ENCODE data around the gene HOXC6. TPM values are rescaled to one million over a fixed set of nuclear protein-coding genes. Genes with fewer than 3 reads are reported as not detected.

HOXC6 gene
- total and polyA plus RNA-seq, 10 of the 15 experiments (the other 5 are each of a cell fraction or from before 2014, with no cell fraction given) = 0.02 to 0.55 (median 0.45) TPM; not detected in 4

DNA sequence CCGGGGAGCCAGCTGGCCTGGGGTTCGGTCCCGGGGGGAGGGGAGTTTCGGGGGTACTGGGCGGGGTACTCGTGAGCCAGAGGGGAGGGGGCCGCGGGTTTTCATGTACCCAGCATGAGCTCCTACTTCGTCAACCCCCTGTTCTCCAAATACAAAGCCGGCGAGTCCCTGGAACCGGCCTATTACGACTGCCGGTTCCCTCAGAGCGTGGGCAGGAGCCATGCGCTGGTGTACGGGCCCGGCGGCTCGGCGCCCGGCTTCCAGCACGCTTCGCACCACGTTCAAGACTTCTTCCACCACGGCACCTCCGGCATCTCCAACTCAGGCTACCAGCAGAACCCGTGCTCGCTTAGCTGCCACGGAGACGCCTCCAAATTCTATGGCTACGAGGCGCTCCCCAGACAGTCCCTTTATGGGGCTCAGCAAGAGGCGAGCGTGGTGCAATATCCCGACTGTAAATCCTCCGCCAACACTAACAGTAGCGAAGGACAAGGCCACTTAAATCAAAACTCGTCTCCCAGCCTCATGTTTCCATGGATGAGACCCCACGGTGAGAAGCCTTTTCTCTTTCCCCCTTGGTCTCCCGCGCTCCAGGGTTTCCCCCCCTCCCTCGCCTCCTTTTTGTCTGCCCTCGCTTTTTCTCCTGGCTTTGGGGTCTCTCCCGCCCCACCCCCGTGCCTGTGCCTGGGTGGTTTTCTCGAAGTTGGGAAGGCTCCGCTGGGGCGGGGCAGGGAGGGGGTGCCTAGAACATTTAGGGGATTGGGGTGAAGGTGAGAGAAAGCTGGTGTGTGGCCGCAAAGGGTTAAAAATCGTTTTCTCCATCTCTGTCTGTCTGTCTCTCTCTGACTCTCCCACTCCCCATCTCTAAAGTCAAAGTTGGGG lies 18.8 kb upstream of the HOXC6 start (continued):
- TF ChIP-seq, protein P1, sequence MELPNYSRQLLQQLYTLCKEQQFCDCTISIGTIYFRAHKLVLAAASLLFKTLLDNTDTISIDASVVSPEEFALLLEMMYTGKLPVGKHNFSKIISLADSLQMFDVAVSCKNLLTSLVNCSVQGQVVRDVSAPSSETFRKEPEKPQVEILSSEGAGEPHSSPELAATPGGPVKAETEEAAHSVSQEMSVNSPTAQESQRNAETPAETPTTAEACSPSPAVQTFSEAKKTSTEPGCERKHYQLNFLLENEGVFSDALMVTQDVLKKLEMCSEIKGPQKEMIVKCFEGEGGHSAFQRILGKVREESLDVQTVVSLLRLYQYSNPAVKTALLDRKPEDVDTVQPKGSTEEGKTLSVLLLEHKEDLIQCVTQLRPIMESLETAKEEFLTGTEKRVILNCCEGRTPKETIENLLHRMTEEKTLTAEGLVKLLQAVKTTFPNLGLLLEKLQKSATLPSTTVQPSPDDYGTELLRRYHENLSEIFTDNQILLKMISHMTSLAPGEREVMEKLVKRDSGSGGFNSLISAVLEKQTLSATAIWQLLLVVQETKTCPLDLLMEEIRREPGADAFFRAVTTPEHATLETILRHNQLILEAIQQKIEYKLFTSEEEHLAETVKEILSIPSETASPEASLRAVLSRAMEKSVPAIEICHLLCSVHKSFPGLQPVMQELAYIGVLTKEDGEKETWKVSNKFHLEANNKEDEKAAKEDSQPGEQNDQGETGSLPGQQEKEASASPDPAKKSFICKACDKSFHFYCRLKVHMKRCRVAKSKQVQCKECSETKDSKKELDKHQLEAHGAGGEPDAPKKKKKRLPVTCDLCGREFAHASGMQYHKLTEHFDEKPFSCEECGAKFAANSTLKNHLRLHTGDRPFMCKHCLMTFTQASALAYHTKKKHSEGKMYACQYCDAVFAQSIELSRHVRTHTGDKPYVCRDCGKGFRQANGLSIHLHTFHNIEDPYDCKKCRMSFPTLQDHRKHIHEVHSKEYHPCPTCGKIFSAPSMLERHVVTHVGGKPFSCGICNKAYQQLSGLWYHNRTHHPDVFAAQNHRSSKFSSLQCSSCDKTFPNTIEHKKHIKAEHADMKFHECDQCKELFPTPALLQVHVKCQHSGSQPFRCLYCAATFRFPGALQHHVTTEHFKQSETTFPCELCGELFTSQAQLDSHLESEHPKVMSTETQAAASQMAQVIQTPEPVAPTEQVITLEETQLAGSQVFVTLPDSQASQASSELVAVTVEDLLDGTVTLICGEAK (IDR thresholded peaks at IDR 0.05; ENCODE audit: borderline replicate concordance) = no peak
- TF ChIP-seq RUNX3 (IDR thresholded peaks at IDR 0.05; ENCODE audit: low read length) (no peak), ZNF384 (IDR thresholded peaks at IDR 0.05; ENCODE audit: borderline replicate concordance, low read depth, low read length) (no peak)
- TF ChIP-seq, protein P2, sequence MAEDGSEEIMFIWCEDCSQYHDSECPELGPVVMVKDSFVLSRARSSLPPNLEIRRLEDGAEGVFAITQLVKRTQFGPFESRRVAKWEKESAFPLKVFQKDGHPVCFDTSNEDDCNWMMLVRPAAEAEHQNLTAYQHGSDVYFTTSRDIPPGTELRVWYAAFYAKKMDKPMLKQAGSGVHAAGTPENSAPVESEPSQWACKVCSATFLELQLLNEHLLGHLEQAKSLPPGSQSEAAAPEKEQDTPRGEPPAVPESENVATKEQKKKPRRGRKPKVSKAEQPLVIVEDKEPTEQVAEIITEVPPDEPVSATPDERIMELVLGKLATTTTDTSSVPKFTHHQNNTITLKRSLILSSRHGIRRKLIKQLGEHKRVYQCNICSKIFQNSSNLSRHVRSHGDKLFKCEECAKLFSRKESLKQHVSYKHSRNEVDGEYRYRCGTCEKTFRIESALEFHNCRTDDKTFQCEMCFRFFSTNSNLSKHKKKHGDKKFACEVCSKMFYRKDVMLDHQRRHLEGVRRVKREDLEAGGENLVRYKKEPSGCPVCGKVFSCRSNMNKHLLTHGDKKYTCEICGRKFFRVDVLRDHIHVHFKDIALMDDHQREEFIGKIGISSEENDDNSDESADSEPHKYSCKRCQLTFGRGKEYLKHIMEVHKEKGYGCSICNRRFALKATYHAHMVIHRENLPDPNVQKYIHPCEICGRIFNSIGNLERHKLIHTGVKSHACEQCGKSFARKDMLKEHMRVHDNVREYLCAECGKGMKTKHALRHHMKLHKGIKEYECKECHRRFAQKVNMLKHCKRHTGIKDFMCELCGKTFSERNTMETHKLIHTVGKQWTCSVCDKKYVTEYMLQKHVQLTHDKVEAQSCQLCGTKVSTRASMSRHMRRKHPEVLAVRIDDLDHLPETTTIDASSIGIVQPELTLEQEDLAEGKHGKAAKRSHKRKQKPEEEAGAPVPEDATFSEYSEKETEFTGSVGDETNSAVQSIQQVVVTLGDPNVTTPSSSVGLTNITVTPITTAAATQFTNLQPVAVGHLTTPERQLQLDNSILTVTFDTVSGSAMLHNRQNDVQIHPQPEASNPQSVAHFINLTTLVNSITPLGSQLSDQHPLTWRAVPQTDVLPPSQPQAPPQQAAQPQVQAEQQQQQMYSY (CRISPR knock-in tag; IDR thresholded peaks at IDR 0.05) = no peak

All from GM12878 (cell line).